K562 (cell line): ENCODE data around the gene TP73. TPM values are rescaled to one million over a fixed set of nuclear protein-coding genes. Genes with fewer than 3 reads are reported as not detected.
A peak's percentile ranks its signal among the peaks of the same experiment; 100 is the strongest.

Experiments
- ATAC-seq: fragments of 200-7000 bp; cut with Tn5 transposase; 3 replicates; pipeline ENCODE4 v1.9.1; 2020; ENCODE audit warnings: moderate library complexity
- BruUV-seq: library from RNA; stranded (reverse); fragments of 400-500 nt; replicated peaks from 2 replicates; lab custom pipeline; 2021; lab: Mats Ljungman, UMichigan
- CTCF ChIA-PET: fragments of 300-600 bp; formaldehyde crosslinking; extraction: SDS; loops from one replicate; lab custom pipeline; 2021; ENCODE audit warnings: low intra/inter-chr PET ratio; lab: Yijun Ruan, JAX
- POLR2A ChIA-PET: fragments of 300-600, 350-650 bp; sonication (Branson Sonifier 250); formaldehyde crosslinking; extraction: SDS; loops from one replicate; lab custom pipeline; 2021; ENCODE audit warnings: antibody characterized with exemption, inconsistent platforms; lab: Yijun Ruan, JAX
- DNase-seq, 4 experiments: peaks; one replicate each; pipeline versions ENCODE4 v3.0.0 to v3.0.0-alpha.2; 2011 to 2018; ENCODE audit warnings: low spot score in 3 of 4, mixed read lengths in 3 of 4; ENCODE audit errors: extremely low read depth in 1 of 4
- FAIRE-seq: peaks from 2 replicates; lab custom pipeline; 2011; peaks lifted over from hg19 to GRCh38; lab: Jason Lieb, UNC
- H2AFZ ChIP-seq: 2 replicates; pipeline ENCODE4 v1.6.0; 2011; ENCODE audit warnings: low read depth, low read length, control low read depth, inconsistent platforms
- H3K27ac ChIP-seq: fragments of 200-600 bp; 3 replicates; pipeline ENCODE4 v1.8.0; 2011; ENCODE audit warnings: low read depth, mild to moderate bottlenecking, control low read depth, inconsistent platforms, low read length, moderate library complexity, mixed read lengths; ENCODE audit errors: extremely low read depth
- H3K27me3 ChIP-seq, 2 experiments: fragments of 300-600 bp in 1 of 2; 2 replicates in 1 of 2; 3 replicates in 1 of 2; pipeline versions ENCODE4 v1.6.0 to v1.8.0; 2011; ENCODE audit warnings: inconsistent platforms in 2 of 2, low read length in 2 of 2, mild to moderate bottlenecking in 1 of 2, mixed read lengths in 1 of 2, moderate library complexity in 1 of 2; ENCODE audit not compliant: control insufficient read depth in 2 of 2, insufficient read depth in 2 of 2
- H3K36me3 ChIP-seq: fragments of 300-600 bp; 3 replicates; pipeline ENCODE4 v1.8.0; 2011; ENCODE audit warnings: mild to moderate bottlenecking, low read length, inconsistent platforms; ENCODE audit not compliant: control insufficient read depth, insufficient read depth
- H3K4me1 ChIP-seq, 2 experiments: fragments of 200-600 bp in 1 of 2; replicated peaks in 1 of 2; 2 replicates in 1 of 2; 3 replicates in 1 of 2; pipeline versions ENCODE4 v1.5.1 to v1.8.0; 2011; ENCODE audit warnings: inconsistent platforms in 2 of 2, low read length in 2 of 2, mild to moderate bottlenecking in 1 of 2, mixed read lengths in 1 of 2, moderate library complexity in 1 of 2; ENCODE audit not compliant: control insufficient read depth in 2 of 2, insufficient read depth in 2 of 2
- H3K4me2 ChIP-seq: 2 replicates; pipeline ENCODE4 v1.6.1; 2011; ENCODE audit warnings: low read length, control low read depth, inconsistent platforms, mixed read lengths; ENCODE audit not compliant: insufficient read depth
- H3K4me3 ChIP-seq: fragments of 200-600 bp; sonication (generic), shearing (Covaris generic); 2 replicates; pipeline ENCODE4 v1.5.1; 2016; ENCODE audit warnings: control low read depth, inconsistent platforms
- H3K79me2 ChIP-seq: fragments of 200-600 bp; 3 replicates; pipeline ENCODE4 v1.8.0; 2011; ENCODE audit warnings: low read length, inconsistent platforms; ENCODE audit not compliant: control insufficient read depth, insufficient read depth
- H3K9ac ChIP-seq, 2 experiments: 2 replicates each; pipeline versions ENCODE4 v1.6.0 to v1.6.1; 2011; ENCODE audit warnings: low read depth in 2 of 2, low read length in 2 of 2, control low read depth in 1 of 2, inconsistent platforms in 1 of 2, mild to moderate bottlenecking in 1 of 2, mixed read lengths in 1 of 2; ENCODE audit not compliant: insufficient read depth in 1 of 2
- H3K9me1 ChIP-seq: one replicate; pipeline ENCODE4 v1.6.0; 2011; ENCODE audit warnings: inconsistent platforms, mild to moderate bottlenecking, low read length, moderate library complexity; ENCODE audit not compliant: control insufficient read depth, insufficient read depth
- H3K9me3 ChIP-seq: replicated peaks from 2 replicates; pipeline ENCODE4 v1.5.1; 2011; ENCODE audit warnings: low read depth, low read length, inconsistent platforms; ENCODE audit not compliant: control insufficient read depth, insufficient read depth
- H4K20me1 ChIP-seq: replicated peaks from 2 replicates; pipeline ENCODE4 v1.6.1; 2011; ENCODE audit warnings: low read length, inconsistent platforms, mixed read lengths; ENCODE audit not compliant: control insufficient read depth, insufficient read depth
- ARNT ChIP-seq, 2 experiments: fragments of 450-650 bp; IDR thresholded peaks; 2 replicates each; pipeline ENCODE4 v1.6.1; 2016; ENCODE audit warnings: mild to moderate bottlenecking in 1 of 2
- CTBP1 ChIP-seq: fragments of 450-650 bp; IDR thresholded peaks from 2 replicates; pipeline ENCODE4 v1.6.1; 2016; ENCODE audit warnings: borderline replicate concordance
- GMEB1 ChIP-seq: fragments of 250-450 bp; sonication (Bioruptor Pico); IDR thresholded peaks from 2 replicates; pipeline ENCODE4 v1.4.0; 2020; ENCODE audit warnings: mild to moderate bottlenecking
- MAX ChIP-seq: sonication (generic); formaldehyde crosslinking; IDR thresholded peaks from 2 replicates; pipeline ENCODE4 v1.9.0; 2022; ENCODE audit warnings: mild to moderate bottlenecking, missing genetic modification reagents
- MTF1 ChIP-seq: fragments of 250-450 bp; sonication (Bioruptor Pico); IDR thresholded peaks from 2 replicates; pipeline ENCODE4 v1.9.0; 2021; ENCODE audit warnings: moderate library complexity, mild to moderate bottlenecking, inconsistent platforms, borderline replicate concordance
- RAD21 ChIP-seq, 2 experiments: fragments of 250-450 bp in 1 of 2; fragments of 450-650 bp in 1 of 2; sonication (Bioruptor Pico) in 1 of 2; formaldehyde crosslinking in 1 of 2; IDR thresholded peaks in 1 of 2; conservative IDR thresholded peaks in 1 of 2; 2 replicates each; pipeline versions ENCODE4 v1.4.0 to v1.8.0; 2020 to 2022; ENCODE audit warnings: mild to moderate bottlenecking in 2 of 2, moderate library complexity in 1 of 2
- SMC3 ChIP-seq: conservative IDR thresholded peaks from 2 replicates; pipeline ENCODE4 v1.6.1; 2011; ENCODE audit warnings: low read depth, low read length, improper control_type of control experiment; ENCODE audit not compliant: insufficient read depth
- STAG1 ChIP-seq: sonication (generic); formaldehyde crosslinking; IDR thresholded peaks from 2 replicates; pipeline ENCODE4 v1.5.0; 2020; ENCODE audit warnings: missing genetic modification reagents, borderline replicate concordance
- TEAD1 ChIP-seq, 2 experiments: fragments of 450-650 bp in 1 of 2; sonication (generic) in 1 of 2; formaldehyde crosslinking; IDR thresholded peaks; 2 replicates each; pipeline versions ENCODE4 v1.4.0 to v1.8.0; 2020 to 2022; ENCODE audit warnings: mild to moderate bottlenecking in 2 of 2, missing genetic modification reagents in 1 of 2
- TFAP4 ChIP-seq: sonication (generic); formaldehyde crosslinking; IDR thresholded peaks from 2 replicates; pipeline ENCODE4 v1.8.0; 2022; ENCODE audit warnings: missing genetic modification reagents, mild to moderate bottlenecking, moderate library complexity, borderline replicate concordance
- ZNF263 ChIP-seq: sonication (generic); formaldehyde crosslinking; IDR thresholded peaks from 2 replicates; pipeline ENCODE4 v1.8.0; 2022; ENCODE audit warnings: mild to moderate bottlenecking, missing genetic modification reagents, borderline replicate concordance
- ZNF431 ChIP-seq: sonication (generic); formaldehyde crosslinking; IDR thresholded peaks from 2 replicates; pipeline ENCODE4 v1.8.0; 2022; ENCODE audit warnings: mild to moderate bottlenecking, missing genetic modification reagents
- WGBS: fragments of 100-300 bp; shearing (Covaris generic); methylation state at CpG from one replicate; pipeline ENCODE4 v1.1.6; 2016; ENCODE audit warnings: low coverage, mixed read lengths; ENCODE audit not compliant: insufficient coverage; ENCODE audit errors: missing lambda C conversion rate; 5-methylcytosine and 5-hydroxymethylcytosine counted together
- in situ Hi-C: fragments of 300-500 bp; cut with MboI; formaldehyde crosslinking; loops from 4 replicates; pipeline ENCODE4 v1.15.0; 2018; ENCODE audit warnings: inconsistent platforms, mixed read lengths
- intact Hi-C: fragments of 100-400 bp; cut with micrococcal nuclease; formaldehyde crosslinking; loops from 2 replicates; pipeline ENCODE4 v1.14.2; 2022
- polyA plus RNA-seq, 8 experiments: library from polyadenylated mRNA; depleted of rRNA in 4 of 8; stranded (reverse) in 5 of 8; unstranded in 3 of 8; fragments of >200 nt; fragmentation: Nextera tagmentation in 2 of 8; fragmentation: Illumina TruSeq in 1 of 8; extraction: Ambion mirVana in 2 of 8; extraction: Trizol in 1 of 8; gene quantifications; 2 replicates each; pipeline versions ENCODE4 v1.2.1 to v1.2.3, GENCODE V29; 2011 to 2014; ENCODE audit warnings: inconsistent platforms in 1 of 8, missing spikeins in 1 of 8
- total RNA-seq, 7 experiments: library from RNA; depleted of rRNA in 6 of 7; stranded (reverse); fragments of >200 nt in 6 of 7; fragmentation: Illumina TruSeq in 2 of 7; extraction: Trizol in 2 of 7; gene quantifications; 2 replicates each; pipeline versions ENCODE4 v1.2.1 to v1.2.3, GENCODE V29; 2011 to 2021; ENCODE audit warnings: low replicate concordance in 1 of 7

TP73 gene
- total and polyA plus RNA-seq, 9 of the 15 experiments (the other 6 are each of a cell fraction or from before 2014, with no cell fraction given), result 0.07 to 1.6 (median 0.40) TPM; not detected in 2

GRCh38 chr1:3727042-3727824 is 74.9 kb downstream of the TP73 start:
- FAIRE-seq (peak; percentile 87), ATAC-seq (peak; percentile 92), DNase-seq (peak; percentile 80 to 88 (median 84))
- Histone ChIP-seq H3K9me1 (peaks cover 3% of the 10 kb centered on the region), H3K9me3 (no peaks in the 10 kb centered on the region), H3K9ac (peak overlapping the region in 1 of 2 experiments; percentile 54; a peak in 1 of 4 replicates), H3K79me2 (no peaks in the 10 kb centered on the region), H3K36me3 (no peaks in the 10 kb centered on the region), H4K20me1 (peaks cover 13% of the 10 kb centered on the region), H3K4me1 (peaks cover 0 to 52% of the 10 kb centered on the region in 2 experiments; a peak in 2 of 5 replicates), H3K27ac (no peak overlapping the region), H3K27me3 (peaks cover 13 to 45% of the 10 kb centered on the region in 2 experiments; a peak in 4 of 5 replicates), H2AFZ (peak overlapping the region; percentile 44; the same call in 1 of the 2 replicates), H3K4me3 (no peak overlapping the region), H3K4me2 (no peak overlapping the region)
- POLR2A ChIA-PET, result interaction anchor here (0.6 to 0.9 kb wide), 3 partner anchors 8 to 171 kb away, joined by 3 to 5 read pairs (median 4); no protein-coding TSS in a partner anchor
- CTCF ChIA-PET, result no interaction called here
- in situ Hi-C loops, result no loop called here
- BruUV-seq, result no TSS peak
- WGBS, result 12% methylated on average over 34 of the region's 37 CpGs
- intact Hi-C loops, result no loop called here
- TF ChIP-seq TFAP4 (CRISPR knock-in tag), result peak; percentile 40; the same call in 1 of the 2 replicates
- TF ChIP-seq ZNF263 (CRISPR knock-in tag), result 0 out of 2 replicates have a peak, but pooled peaks have one; percentile 22
- TF ChIP-seq RAD21 (CRISPR knock-in tag; conservative IDR thresholded peaks at IDR 0.05 in 1 of 2, IDR thresholded peaks at IDR 0.05 in 1 of 2), result peak; percentile 23 to 64; a peak in 3 of 4 replicates
- 0 out of 2 replicates have a peak, but pooled peaks have one; percentile 16 for TF ChIP-seq ZNF431 (CRISPR knock-in tag)
- no peak; the same call in 1 of the 2 replicates for TF ChIP-seq STAG1 (CRISPR knock-in tag)
- peak; percentile 54; the same call in 1 of the 2 replicates for TF ChIP-seq CTBP1
- TF ChIP-seq GMEB1, result no peak
- TF ChIP-seq TEAD1 (CRISPR knock-in tag; IDR thresholded peaks at IDR 0.05), result no peak
- TF ChIP-seq MAX, result no peak
- peak; percentile 79 for TF ChIP-seq SMC3
- no peak for TF ChIP-seq ARNT (IDR thresholded peaks at IDR 0.05)
- no peak for TF ChIP-seq MTF1 (CRISPR knock-in tag)
